Endothelial cell of umbilical vein (primary cell): Measurements from ENCODE around the gene PARD3B. TPM values are rescaled to one million over a fixed set of nuclear protein-coding genes. Genes with fewer than 3 reads are reported as not detected.

Experiments
- BruUV-seq: library from RNA; stranded (reverse); fragments of 400-500 nt; replicated peaks from 2 replicates; lab custom pipeline; 2021; lab: Mats Ljungman, UMichigan
- CTCF ChIA-PET: fragments of 300-600, 350-600 bp; sonication (Branson Sonifier 250); formaldehyde crosslinking; loops from one replicate; lab custom pipeline; 2021; ENCODE audit warnings: antibody characterized with exemption, inconsistent platforms; lab: Charles Lee
- POLR2A ChIA-PET: fragments of 300-600, 350-600 bp; sonication (Branson Sonifier 250); formaldehyde crosslinking; loops from one replicate; lab custom pipeline; 2021; ENCODE audit warnings: antibody characterized with exemption, inconsistent platforms; lab: Charles Lee
- DNase-seq: peaks from one replicate; pipeline ENCODE4 v3.0.0-alpha.2; 2011; ENCODE audit warnings: low read depth, low spot score
- FAIRE-seq: peaks from 2 replicates; lab custom pipeline; 2011; peaks lifted over from hg19 to GRCh38; lab: Jason Lieb, UNC
- H2AFZ ChIP-seq: 2 replicates; pipeline ENCODE4 v1.6.0; 2012; ENCODE audit warnings: low read depth, low read length, control low read depth, inconsistent platforms
- H3K27ac ChIP-seq: 2 replicates; pipeline ENCODE4 v1.5.1; 2011; ENCODE audit warnings: low read depth, mild to moderate bottlenecking, control low read depth, low read length, moderate library complexity; ENCODE audit not compliant: insufficient read depth
- H3K27me3 ChIP-seq, 2 experiments: 2 replicates each; pipeline versions ENCODE4 v1.6.0 to v1.6.1; 2011; ENCODE audit warnings: low read length in 2 of 2, mixed read lengths in 1 of 2; ENCODE audit not compliant: control insufficient read depth in 2 of 2, insufficient read depth in 2 of 2
- H3K36me3 ChIP-seq, 2 experiments: 2 replicates in 1 of 2; 3 replicates in 1 of 2; pipeline ENCODE4 v1.5.1; 2011; ENCODE audit warnings: low read length in 2 of 2, mild to moderate bottlenecking in 1 of 2, moderate library complexity in 1 of 2; ENCODE audit not compliant: control insufficient read depth in 2 of 2, insufficient read depth in 2 of 2; ENCODE audit errors: extremely low read depth in 1 of 2
- H3K4me1 ChIP-seq: 3 replicates; pipeline ENCODE4 v1.5.1; 2011; ENCODE audit warnings: mild to moderate bottlenecking, low read length; ENCODE audit not compliant: control insufficient read depth, insufficient read depth; ENCODE audit errors: extremely low read depth
- H3K4me2 ChIP-seq: 2 replicates; pipeline ENCODE4 v1.6.1; 2011; ENCODE audit warnings: low read length, control low read depth, mixed read lengths; ENCODE audit not compliant: insufficient read depth
- H3K4me3 ChIP-seq, 3 experiments: fragments of 200-600 bp in 1 of 3; sonication (generic), shearing (Covaris generic) in 1 of 3; replicated peaks in 1 of 3; 2 replicates each; pipeline ENCODE4 v1.5.1; 2011 to 2016; ENCODE audit warnings: control low read depth in 3 of 3, low read length in 3 of 3, mild to moderate bottlenecking in 2 of 3, inconsistent platforms in 1 of 3, low read depth in 1 of 3, moderate library complexity in 1 of 3; ENCODE audit not compliant: insufficient read depth in 1 of 3
- H3K79me2 ChIP-seq: 2 replicates; pipeline ENCODE4 v1.6.0; 2012; ENCODE audit warnings: low read length, inconsistent platforms; ENCODE audit not compliant: control insufficient read depth, insufficient read depth
- H3K9ac ChIP-seq: replicated peaks from 2 replicates; pipeline ENCODE3; 2011; ENCODE audit warnings: low read length, control low read depth; ENCODE audit not compliant: insufficient read depth; ENCODE audit errors: extremely low read depth
- H3K9me1 ChIP-seq: replicated peaks from 3 replicates; pipeline ENCODE4 v1.6.0; 2011; ENCODE audit warnings: mild to moderate bottlenecking, low read length; ENCODE audit not compliant: control insufficient read depth, insufficient read depth; ENCODE audit errors: extremely low read depth
- H3K9me3 ChIP-seq: replicated peaks from 2 replicates; pipeline ENCODE4 v1.5.1; 2012; ENCODE audit warnings: low read length, inconsistent platforms; ENCODE audit not compliant: control insufficient read depth, insufficient read depth
- H4K20me1 ChIP-seq: replicated peaks from 2 replicates; pipeline ENCODE3; 2011; ENCODE audit warnings: mild to moderate bottlenecking, low read length; ENCODE audit not compliant: control insufficient read depth, insufficient read depth; ENCODE audit errors: extremely low read depth
- EZH2 ChIP-seq: IDR thresholded peaks from 2 replicates; pipeline ENCODE4 v1.6.1; 2012; ENCODE audit warnings: borderline replicate concordance, low read depth, mild to moderate bottlenecking, moderate library complexity, low read length, inconsistent platforms; ENCODE audit not compliant: severe bottlenecking
- FOS ChIP-seq: IDR thresholded peaks from 2 replicates; pipeline ENCODE4 v1.6.1; 2011; ENCODE audit warnings: mild to moderate bottlenecking, low read length, moderate library complexity, borderline replicate concordance; ENCODE audit not compliant: insufficient read depth
- GATA2 ChIP-seq: IDR thresholded peaks from 2 replicates; pipeline ENCODE4 v1.7.0; 2011; ENCODE audit warnings: low read depth, mild to moderate bottlenecking, moderate library complexity, mixed read lengths, low read length; ENCODE audit not compliant: insufficient read length, insufficient read depth
- JUN ChIP-seq: IDR thresholded peaks from 2 replicates; pipeline ENCODE4 v1.6.1; 2011; ENCODE audit warnings: borderline replicate concordance, low read depth; ENCODE audit not compliant: insufficient read length, insufficient read depth
- MYC ChIP-seq: IDR thresholded peaks from one replicate; pipeline ENCODE4 v1.6.1; 2011; ENCODE audit warnings: mild to moderate bottlenecking, low read depth, low read length
- POLR2A ChIP-seq: IDR thresholded peaks from 2 replicates; pipeline ENCODE4 v1.6.1; 2012; ENCODE audit warnings: low read depth, mild to moderate bottlenecking, control low read depth, low read length
- POLR2AphosphoS5 ChIP-seq: IDR thresholded peaks from 2 replicates; pipeline ENCODE4 v1.6.1; 2012; ENCODE audit warnings: low read depth, mild to moderate bottlenecking, control low read depth, low read length, moderate library complexity; ENCODE audit not compliant: insufficient read depth
- dilution Hi-C: fragments of 300-500 bp; cut with MboI; formaldehyde crosslinking; loops from one replicate; pipeline ENCODE4 v1.15.0; 2019; ENCODE audit warnings: low sequenced_read_pairs; ENCODE audit not compliant: extremely low pct_ligation_motif_present
- intact Hi-C: fragments of 100-400 bp; cut with micrococcal nuclease; formaldehyde crosslinking; loops from one replicate; pipeline ENCODE4 v1.10.0; 2022
- polyA plus RNA-seq, 4 experiments: library from polyadenylated mRNA; depleted of rRNA in 3 of 4; stranded (reverse) in 3 of 4; unstranded in 1 of 4; fragments of >200 nt; gene quantifications; 2 replicates each; pipeline versions ENCODE4 v1.2.1 to v1.2.3, GENCODE V29; 2011 to 2012; ENCODE audit warnings: missing spikeins in 1 of 4
- total RNA-seq: library from RNA; stranded (reverse); gene quantifications from 2 replicates; pipeline ENCODE4 v1.2.3, GENCODE V29; 2021
- TF ChIP-seq, protein P1 (sequence below): IDR thresholded peaks from 2 replicates; pipeline ENCODE4 v1.6.1; 2011; ENCODE audit not compliant: insufficient read depth, insufficient read length
- TF ChIP-seq, protein P2 (sequence below), 2 donors: IDR thresholded peaks; 1 replicate in 1 of 2; 2 replicates in 1 of 2; pipeline ENCODE4 v1.5.1; 2011; ENCODE audit warnings: low read length in 2 of 2, mild to moderate bottlenecking in 2 of 2, moderate library complexity in 2 of 2, control low read depth in 1 of 2, inconsistent platforms in 1 of 2, low read depth in 1 of 2; ENCODE audit not compliant: insufficient read depth in 1 of 2; ENCODE audit errors: extremely low read depth in 1 of 2

Gene PARD3B
- total and polyA plus RNA-seq, 2 donors (not counting 3 experiments of a cell fraction or from before 2014, with no cell fraction given): 2.2 to 30.9 TPM

DNA sequence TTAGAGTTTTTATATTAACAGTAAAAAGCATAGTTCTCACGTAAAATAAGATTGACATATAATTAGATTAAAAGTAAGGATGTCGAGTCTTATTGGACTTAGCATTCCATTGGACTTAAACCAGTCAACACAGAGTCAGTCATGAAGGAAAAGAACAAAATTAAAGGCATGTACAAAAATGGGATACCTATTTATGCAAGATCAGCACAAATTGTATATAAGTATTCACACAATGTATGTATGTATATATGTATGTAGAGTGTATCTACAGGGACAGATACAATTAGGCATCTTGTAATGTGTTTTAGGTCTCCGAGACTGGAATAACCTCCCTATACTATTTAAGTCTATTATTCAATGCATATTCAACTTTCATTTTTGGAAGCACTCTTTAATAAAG lies 419.1 kb downstream of the PARD3B start:
- H4K20me1 ChIP-seq: no peaks in the 10 kb centered on the region
- dilution Hi-C loops (no loop called here), intact Hi-C loops (no loop called here)
- H3K27ac ChIP-seq: no peak overlapping the region
- H2AFZ ChIP-seq: no peak overlapping the region
- no peak overlapping the region for H3K9ac ChIP-seq
- DNase-seq (no peak), FAIRE-seq (no peak)
- H3K79me2 ChIP-seq: no peaks in the 10 kb centered on the region
- no peaks in the 10 kb centered on the region for H3K9me1 ChIP-seq
- CTCF ChIA-PET: no interaction called here
- H3K4me2 ChIP-seq: no peak overlapping the region
- no peaks in the 10 kb centered on the region for H3K27me3 ChIP-seq
- H3K4me3 ChIP-seq: no peak overlapping the region
- POLR2A ChIA-PET: no interaction called here
- no peaks in the 10 kb centered on the region for H3K4me1 ChIP-seq
- H3K36me3 ChIP-seq: no peaks in the 10 kb centered on the region
- BruUV-seq: no TSS peak
- TF ChIP-seq, protein P1, sequence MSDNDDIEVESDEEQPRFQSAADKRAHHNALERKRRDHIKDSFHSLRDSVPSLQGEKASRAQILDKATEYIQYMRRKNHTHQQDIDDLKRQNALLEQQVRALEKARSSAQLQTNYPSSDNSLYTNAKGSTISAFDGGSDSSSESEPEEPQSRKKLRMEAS: no peak
- TF ChIP-seq FOS: no peak
- TF ChIP-seq GATA2: no peak
- no peak for TF ChIP-seq POLR2AphosphoS5
- no peak for TF ChIP-seq EZH2
- TF ChIP-seq MYC: no peak
- no peak for TF ChIP-seq POLR2A
- no peaks in the 10 kb centered on the region for H3K9me3 ChIP-seq

DNA sequence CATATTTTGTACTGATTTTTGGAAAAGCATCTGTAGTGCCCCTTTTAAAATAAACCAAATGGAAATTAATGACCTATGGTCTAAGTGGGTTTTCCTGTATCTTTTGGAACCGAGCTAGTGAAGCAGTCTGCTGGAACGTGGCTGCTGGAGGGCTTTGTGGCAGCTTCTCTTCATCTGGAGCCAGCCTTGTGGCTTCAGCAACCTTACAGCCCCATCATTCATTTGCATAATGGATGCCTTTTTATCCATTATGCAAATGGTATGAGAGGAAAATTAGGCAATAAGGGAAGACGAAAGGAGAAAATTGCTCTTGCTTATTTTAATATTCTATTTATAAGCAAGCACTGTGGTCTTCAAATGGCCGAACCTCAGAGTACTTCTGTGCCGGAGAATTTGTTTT lies 421.0 kb downstream of the PARD3B start:
- dilution Hi-C loops (no loop called here), intact Hi-C loops (no loop called here)
- no TSS peak for BruUV-seq
- ChIA-PET POLR2A (no interaction called here), CTCF (interaction anchor here (1.2 to 1.6 kb wide), 2 partner anchors 9 to 710 kb away, joined by 4 read pairs; no protein-coding TSS in a partner anchor)
- Histone ChIP-seq H3K9ac (no peak overlapping the region), H3K4me1 (no peaks in the 10 kb centered on the region), H3K9me3 (no peaks in the 10 kb centered on the region), H3K27ac (no peak overlapping the region), H3K9me1 (no peaks in the 10 kb centered on the region), H3K4me3 (no peak overlapping the region), H4K20me1 (no peaks in the 10 kb centered on the region), H3K27me3 (no peaks in the 10 kb centered on the region), H3K36me3 (no peaks in the 10 kb centered on the region), H3K4me2 (no peak overlapping the region), H3K79me2 (no peaks in the 10 kb centered on the region), H2AFZ (no peak overlapping the region)
- TF ChIP-seq EZH2: no peak
- TF ChIP-seq POLR2AphosphoS5: no peak
- TF ChIP-seq, protein P2, sequence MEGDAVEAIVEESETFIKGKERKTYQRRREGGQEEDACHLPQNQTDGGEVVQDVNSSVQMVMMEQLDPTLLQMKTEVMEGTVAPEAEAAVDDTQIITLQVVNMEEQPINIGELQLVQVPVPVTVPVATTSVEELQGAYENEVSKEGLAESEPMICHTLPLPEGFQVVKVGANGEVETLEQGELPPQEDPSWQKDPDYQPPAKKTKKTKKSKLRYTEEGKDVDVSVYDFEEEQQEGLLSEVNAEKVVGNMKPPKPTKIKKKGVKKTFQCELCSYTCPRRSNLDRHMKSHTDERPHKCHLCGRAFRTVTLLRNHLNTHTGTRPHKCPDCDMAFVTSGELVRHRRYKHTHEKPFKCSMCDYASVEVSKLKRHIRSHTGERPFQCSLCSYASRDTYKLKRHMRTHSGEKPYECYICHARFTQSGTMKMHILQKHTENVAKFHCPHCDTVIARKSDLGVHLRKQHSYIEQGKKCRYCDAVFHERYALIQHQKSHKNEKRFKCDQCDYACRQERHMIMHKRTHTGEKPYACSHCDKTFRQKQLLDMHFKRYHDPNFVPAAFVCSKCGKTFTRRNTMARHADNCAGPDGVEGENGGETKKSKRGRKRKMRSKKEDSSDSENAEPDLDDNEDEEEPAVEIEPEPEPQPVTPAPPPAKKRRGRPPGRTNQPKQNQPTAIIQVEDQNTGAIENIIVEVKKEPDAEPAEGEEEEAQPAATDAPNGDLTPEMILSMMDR (IDR thresholded peaks at IDR 0.05; ENCODE audit: extremely low read depth in 1 of 2, insufficient read depth in 1 of 2, low read depth in 1 of 2, low read length in 2 of 2): no peak
- TF ChIP-seq POLR2A: no peak
- no peak for TF ChIP-seq JUN
- TF ChIP-seq, protein P1: no peak
- TF ChIP-seq MYC: no peak
- no peak for TF ChIP-seq GATA2
- TF ChIP-seq FOS: no peak
- FAIRE-seq (no peak), DNase-seq (no peak)
